Measurements from ENCODE around the gene ZNF682. TPM values are rescaled to one million over a fixed set of nuclear protein-coding genes. Genes with fewer than 3 reads are reported as not detected.
"Not testable (repeated sequence)": the region's sequence is repeated elsewhere in the genome, so short reads cannot be mapped to it uniquely, and the experiment has no call there.

The ZNF682 gene
- 2.8 and 3.8 TPM in 2 replicates for total RNA-seq (ENCODE audit: low replicate concordance)

GRCh38 chr19:20039203-20039723, at the start of gene ZNF682:
Gene ZNF682, minus strand, starts transcription at chr19:20039505. Its CDS starts 160 bp downstream, at chr19:20039345.
- peak within 1 kb of the TSS; percentile 96 for H3K4me3 ChIP-seq (ENCODE audit: low read depth, low read length)
- TF ChIP-seq CTCF (IDR thresholded peaks at IDR 0.05; ENCODE audit: insufficient read depth, low read length) = no peak
- DNase-seq (ENCODE audit: low read depth) = peak; percentile 93

DNA sequence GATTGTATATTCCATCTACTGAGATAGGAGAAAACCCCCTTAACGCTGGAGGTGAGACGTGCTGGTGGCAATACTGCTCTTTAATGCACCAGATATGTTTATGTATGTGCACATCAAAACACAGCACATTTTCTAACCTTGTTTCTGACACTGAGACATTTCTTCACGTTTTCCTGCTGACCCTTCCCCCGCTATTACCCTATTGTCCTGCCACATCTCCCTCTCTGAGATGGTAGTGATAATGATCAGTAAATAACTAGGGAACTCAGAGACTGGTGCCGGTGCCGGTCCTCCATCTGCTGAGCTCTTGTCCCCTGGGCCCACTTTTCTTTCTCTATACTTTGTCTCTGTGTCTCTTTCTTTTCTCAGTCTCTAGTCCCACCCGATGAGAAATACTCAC, 43.6 kb upstream of the ZNF682 start:
- H3K4me3 ChIP-seq (ENCODE audit: low read depth, low read length); DNase-seq (ENCODE audit: low read depth): not testable (repeated sequence)

GRCh38 chr19:20082232-20082833, 43.0 kb upstream of the ZNF682 start:
- not testable (repeated sequence) for H3K4me3 ChIP-seq (ENCODE audit: low read depth, low read length); DNase-seq (ENCODE audit: low read depth)

GRCh38 chr19:20080656-20081055, 41.4 kb upstream of the ZNF682 start:
- TF ChIP-seq CTCF (IDR thresholded peaks at IDR 0.05; ENCODE audit: insufficient read depth, low read length) = no peak
- DNase-seq (ENCODE audit: low read depth) = no peak
- no peak overlapping the region for H3K4me3 ChIP-seq (ENCODE audit: low read depth, low read length)

- H3K4me3 ChIP-seq (ENCODE audit: low read depth, low read length) = peak overlapping the region; percentile 15
- TF ChIP-seq CTCF (IDR thresholded peaks at IDR 0.05; ENCODE audit: insufficient read depth, low read length) = no peak
- DNase-seq (ENCODE audit: low read depth) = peak; percentile 5
Observed at GRCh38 chr19:20079476-20079875, 40.2 kb upstream of the ZNF682 start.

- peak overlapping the region; percentile 67 for H3K4me3 ChIP-seq (ENCODE audit: low read depth, low read length)
- DNase-seq (ENCODE audit: low read depth) = peak; percentile 54
- TF ChIP-seq CTCF (IDR thresholded peaks at IDR 0.05; ENCODE audit: insufficient read depth, low read length) = no peak
Observed at GRCh38 chr19:20078581-20079031, 39.3 kb upstream of the ZNF682 start.

DNA sequence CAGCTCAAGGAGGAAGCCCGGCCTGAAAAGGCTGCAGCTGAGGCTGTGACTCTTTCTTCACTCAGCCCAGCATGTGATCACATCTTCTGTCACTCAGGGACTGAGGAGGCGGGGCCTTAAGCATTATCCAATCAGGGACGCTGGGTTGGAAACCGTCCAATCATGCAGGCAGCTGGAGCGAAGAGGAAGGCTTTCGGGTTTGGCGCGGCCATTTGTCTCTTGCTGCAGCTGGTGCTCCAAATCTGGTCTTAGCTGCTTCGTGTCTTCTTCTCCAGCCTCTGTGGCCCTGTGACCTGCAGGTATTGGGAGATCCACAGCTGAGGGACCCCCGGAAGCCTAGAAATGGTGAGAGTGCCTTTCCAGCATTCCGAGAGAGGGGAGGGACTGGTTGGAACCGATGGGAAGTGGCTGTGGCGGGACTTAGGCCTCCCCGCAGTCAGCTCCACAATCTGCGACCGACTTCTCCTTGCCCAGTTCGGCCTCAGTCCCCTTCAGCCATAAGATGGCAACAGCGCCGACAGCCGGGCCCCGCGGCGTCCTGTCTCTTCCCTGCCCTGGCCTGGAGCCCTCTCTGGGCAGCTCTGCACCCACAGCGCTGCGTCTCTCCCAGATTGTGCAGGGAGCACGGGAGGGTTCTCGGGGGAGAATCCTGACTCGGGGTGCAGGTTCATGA, 38.6 kb upstream of the ZNF682 start, which contains the start of gene ZNF90:
Gene ZNF90, plus strand, starts transcription at position 210 of the 673 bp plus-strand sequence. Its CDS starts 133 bp downstream, at position 343.
- peak; percentile 12 for TF ChIP-seq CTCF (IDR thresholded peaks at IDR 0.05; ENCODE audit: insufficient read depth, low read length)
- H3K4me3 ChIP-seq (ENCODE audit: low read depth, low read length) = peak within 1 kb of the TSS; percentile 67
- DNase-seq (ENCODE audit: low read depth) = peak; percentile 94
